Loucy (cell line): ENCODE results near the gene DDR1.
"Not testable (repeated sequence)": the region's sequence is repeated elsewhere in the genome, so short reads cannot be mapped to it uniquely, and the experiment has no call there.

Experiments
- H2AFZ ChIP-seq: fragments of 200-600 bp; sonication (generic); 2 replicates; pipeline ENCODE4 v1.6.0; 2016; ENCODE audit warnings: antibody characterized with exemption, mild to moderate bottlenecking, low read length, moderate library complexity
- H3F3A ChIP-seq: fragments of 200-600 bp; 2 replicates; pipeline ENCODE4 v1.6.0; 2016; ENCODE audit warnings: antibody characterized with exemption, low read depth, mild to moderate bottlenecking
- H3K27me3 ChIP-seq: fragments of 200-600 bp; sonication (generic); 2 replicates; pipeline ENCODE4 v1.6.1; 2014; ENCODE audit warnings: low read length, mild to moderate bottlenecking; ENCODE audit not compliant: insufficient read depth, poor library complexity, severe bottlenecking
- H3K36me3 ChIP-seq: fragments of 200-600 bp; sonication (generic); 2 replicates; pipeline ENCODE4 v1.6.1; 2016; ENCODE audit warnings: low read length; ENCODE audit not compliant: insufficient read depth
- H3K4me1 ChIP-seq: fragments of 200-600 bp; sonication (generic); 2 replicates; pipeline ENCODE4 v1.5.1; 2014; ENCODE audit warnings: low read length, mild to moderate bottlenecking; ENCODE audit not compliant: insufficient read depth, poor library complexity, severe bottlenecking
- H3K4me2 ChIP-seq: fragments of 200-600 bp; sonication (generic); 2 replicates; pipeline ENCODE4 v1.6.0; 2014; ENCODE audit warnings: antibody characterized with exemption, low read length, low read depth, mild to moderate bottlenecking; ENCODE audit not compliant: poor library complexity, severe bottlenecking
- H3K4me3 ChIP-seq: fragments of 200-600 bp; sonication (generic); 2 replicates; pipeline ENCODE4 v1.5.1; 2014; ENCODE audit warnings: low read length, mild to moderate bottlenecking, mixed read lengths; ENCODE audit not compliant: poor library complexity, severe bottlenecking
- H3K79me2 ChIP-seq: fragments of 200-600 bp; sonication (generic); 2 replicates; pipeline ENCODE4 v1.6.1; 2014; ENCODE audit warnings: low read length; ENCODE audit not compliant: insufficient read depth
- H3K9ac ChIP-seq: fragments of 200-600 bp; sonication (generic); 2 replicates; pipeline ENCODE4 v1.6.0; 2014; ENCODE audit warnings: mild to moderate bottlenecking, low read depth, low read length, moderate library complexity; ENCODE audit not compliant: poor library complexity, severe bottlenecking
- H3K9me2 ChIP-seq: fragments of 200-600 bp; sonication (generic); replicated peaks from 2 replicates; pipeline ENCODE4 v1.6.1; 2016; ENCODE audit warnings: low read depth, low read length, mixed read lengths
- H3K9me3 ChIP-seq: fragments of 200-600 bp; sonication (generic); 2 replicates; pipeline ENCODE4 v1.6.1; 2014; ENCODE audit warnings: mild to moderate bottlenecking, antibody characterized with exemption, low read length, low read depth; ENCODE audit not compliant: insufficient read depth
- H4K20me1 ChIP-seq: fragments of 200-600 bp; sonication (generic); 2 replicates; pipeline ENCODE4 v1.6.0; 2014; ENCODE audit warnings: antibody characterized with exemption, low read length, mild to moderate bottlenecking; ENCODE audit not compliant: insufficient read depth, poor library complexity, severe bottlenecking
- CTCF ChIP-seq: fragments of 200-600 bp; sonication (generic); conservative IDR thresholded peaks from 2 replicates; pipeline ENCODE4 v1.5.1; 2014; ENCODE audit warnings: mild to moderate bottlenecking, antibody characterized with exemption, low read length
- EZH2phosphoT487 ChIP-seq: fragments of 200-600 bp; IDR thresholded peaks from 2 replicates; pipeline ENCODE4 v1.6.1; 2018; ENCODE audit warnings: antibody characterized with exemption, mild to moderate bottlenecking, moderate library complexity, borderline replicate concordance

The DDR1 gene

GRCh38 chr6:30926644-30927043, 42.3 kb downstream of the DDR1 start:
- Histone ChIP-seq H3K9me2 (no peaks in the 10 kb centered on the region), H3K9ac (no peak overlapping the region), H3K36me3 (peaks cover 30% of the 10 kb centered on the region; the same call in 1 of the 2 replicates), H3K9me3 (0 out of 2 replicates have a peak, but pooled peaks cover 4% of the 10 kb centered on the region), H3K4me1 (no peaks in the 10 kb centered on the region), H3K79me2 (no peaks in the 10 kb centered on the region), H4K20me1 (no peaks in the 10 kb centered on the region), H3K4me3 (no peak overlapping the region), H2AFZ (no peak overlapping the region), H3K4me2 (no peak overlapping the region), H3F3A (no peaks in the 10 kb centered on the region), H3K27me3 (no peaks in the 10 kb centered on the region)
- TF ChIP-seq EZH2phosphoT487 (no peak), CTCF (no peak)

GRCh38 chr6:30927080-30927479, 42.8 kb downstream of the DDR1 start:
- H3K4me1 ChIP-seq, H2AFZ ChIP-seq, H3F3A ChIP-seq, H3K9me2 ChIP-seq, H3K4me2 ChIP-seq, H3K27me3 ChIP-seq, H4K20me1 ChIP-seq, H3K9me3 ChIP-seq, H3K4me3 ChIP-seq, H3K9ac ChIP-seq, H3K79me2 ChIP-seq: not testable (repeated sequence)
- peaks cover 30% of the 10 kb centered on the region; the same call in 1 of the 2 replicates for H3K36me3 ChIP-seq

GRCh38 chr6:30928677-30929076, 44.4 kb downstream of the DDR1 start:
- Histone ChIP-seq H3F3A (no peaks in the 10 kb centered on the region), H3K79me2 (no peaks in the 10 kb centered on the region), H3K4me1 (no peaks in the 10 kb centered on the region), H4K20me1 (no peaks in the 10 kb centered on the region), H3K4me3 (no peak overlapping the region), H2AFZ (no peak overlapping the region), H3K4me2 (no peak overlapping the region), H3K9me2 (no peaks in the 10 kb centered on the region), H3K27me3 (no peaks in the 10 kb centered on the region), H3K9ac (no peak overlapping the region), H3K9me3 (0 out of 2 replicates have a peak, but pooled peaks cover 4% of the 10 kb centered on the region), H3K36me3 (peaks cover 17% of the 10 kb centered on the region; the same call in 1 of the 2 replicates)
- TF ChIP-seq CTCF = no peak
- no peak for TF ChIP-seq EZH2phosphoT487

GRCh38 chr6:30930506-30930905, 46.2 kb downstream of the DDR1 start:
- H3K36me3 ChIP-seq = peaks cover 13% of the 10 kb centered on the region; the same call in 1 of the 2 replicates
- no peak overlapping the region for H3K4me3 ChIP-seq
- no peaks in the 10 kb centered on the region for H3K4me1 ChIP-seq
- H4K20me1 ChIP-seq = no peaks in the 10 kb centered on the region
- no peaks in the 10 kb centered on the region for H3K79me2 ChIP-seq
- H3K4me2 ChIP-seq = no peak overlapping the region
- no peaks in the 10 kb centered on the region for H3K9me2 ChIP-seq
- H3F3A ChIP-seq = no peaks in the 10 kb centered on the region
- no peak overlapping the region for H2AFZ ChIP-seq
- no peak overlapping the region for H3K9ac ChIP-seq
- no peaks in the 10 kb centered on the region for H3K27me3 ChIP-seq
- H3K9me3 ChIP-seq = 0 out of 2 replicates have a peak, but pooled peaks cover 4% of the 10 kb centered on the region
- no peak for TF ChIP-seq CTCF
- TF ChIP-seq EZH2phosphoT487 = no peak
